ENCODE data around the gene ZNF626. TPM values are rescaled to one million over a fixed set of nuclear protein-coding genes. Genes with fewer than 3 reads are reported as not detected.
"Not testable (repeated sequence)": the region's sequence is repeated elsewhere in the genome, so short reads cannot be mapped to it uniquely, and the experiment has no call there.

The ZNF626 gene
- total RNA-seq, 2 experiments from 2014 or later, result 6.7 to 6.8 TPM

- CTCF ChIA-PET, result no interaction called here
- ATAC-seq (ENCODE audit: poor library complexity) (no peak), DNase-seq (no peak)
- Histone ChIP-seq H3K9me3 (ENCODE audit: control insufficient read depth in 1 of 2, insufficient read depth in 1 of 2, low read length in 2 of 2) (peaks cover 2 to 44% of the 10 kb centered on the region in 2 experiments), H3K4me3 (ENCODE audit: low read length) (no peak overlapping the region), H3K36me3 (ENCODE audit: insufficient read depth, low read length) (peaks cover 2% of the 10 kb centered on the region), H3K27ac (ENCODE audit: low read depth in 1 of 2, low read length in 2 of 2) (no peak overlapping the region), H3K4me1 (ENCODE audit: insufficient read depth, low read length) (peaks cover 14% of the 10 kb centered on the region), H3K27me3 (ENCODE audit: control insufficient read depth in 1 of 2, insufficient read depth in 2 of 2, low read length in 2 of 2) (no peaks in the 10 kb centered on the region)
- POLR2A ChIA-PET, result interaction anchor here (1.1 kb wide), 1 partner anchor 100 kb away, joined by 3 read pairs; the partner anchor contains the start of gene ZNF737
- TF ChIP-seq CTCF (IDR thresholded peaks at IDR 0.05), result no peak
- Mint-ChIP-seq H3K27me3 (no peaks in the 10 kb centered on the region), H3K9me3 (peaks cover 5% of the 10 kb centered on the region), H3K27ac (no peak overlapping the region), H3K36me3 (ENCODE audit: low read depth) (peaks cover 32% of the 10 kb centered on the region), H3K4me1 (ENCODE audit: low read depth) (peaks cover 39% of the 10 kb centered on the region), H3K4me3 (peak overlapping the region; percentile 57)
- intact Hi-C loops (cut with DNase I, micrococcal nuclease), result loop anchor here (5.0 to 10.0 kb wide), 5 partner anchors 98 to 1170 kb away; partner anchors contain the start of genes ZNF66 (in 2 of the 2), ZNF43 (in 1 of the 2), ZNF737 (in 1 of the 2) and ZNF85 (in 1 of the 2)
Observed at GRCh38 chr19:20664901-20665781, 3.8 kb upstream of the ZNF626 start.

GRCh38 chr19:20664475-20664874, 3.1 kb upstream of the ZNF626 start:
- H3K27ac Mint-ChIP-seq; H3K27me3 Mint-ChIP-seq; DNase-seq; ATAC-seq (ENCODE audit: poor library complexity); H3K4me3 ChIP-seq (ENCODE audit: low read length); CTCF ChIA-PET; H3K27ac ChIP-seq (ENCODE audit: low read depth in 1 of 2, low read length in 2 of 2); H3K36me3 ChIP-seq (ENCODE audit: insufficient read depth, low read length); H3K27me3 ChIP-seq (ENCODE audit: control insufficient read depth in 1 of 2, insufficient read depth in 2 of 2, low read length in 2 of 2); H3K9me3 Mint-ChIP-seq: not testable (repeated sequence)
- Histone ChIP-seq H3K4me1 (ENCODE audit: insufficient read depth, low read length) (peaks cover 19% of the 10 kb centered on the region), H3K9me3 (ENCODE audit: control insufficient read depth in 1 of 2, insufficient read depth in 1 of 2, low read length in 2 of 2) (peaks cover 8 to 49% of the 10 kb centered on the region in 2 experiments)
- H3K4me3 Mint-ChIP-seq, result peak overlapping the region; percentile 57
- H3K4me1 Mint-ChIP-seq (ENCODE audit: low read depth), result peaks cover 39% of the 10 kb centered on the region
- POLR2A ChIA-PET, result interaction anchor here (1.1 kb wide), 1 partner anchor 99 kb away, joined by 3 read pairs; the partner anchor contains the start of gene ZNF737
- intact Hi-C loops (cut with DNase I, micrococcal nuclease), result loop anchor here (5.0 to 10.0 kb wide), 5 partner anchors 97 to 1170 kb away; partner anchors contain the start of genes ZNF66 (in 2 of the 2), ZNF43 (in 1 of the 2), ZNF737 (in 1 of the 2) and ZNF85 (in 1 of the 2)
- H3K36me3 Mint-ChIP-seq (ENCODE audit: low read depth), result peaks cover 39% of the 10 kb centered on the region

- peaks cover 24 to 51% of the 10 kb centered on the region in 2 experiments for H3K9me3 ChIP-seq (ENCODE audit: control insufficient read depth in 1 of 2, insufficient read depth in 1 of 2, low read length in 2 of 2)
- no peaks in the 10 kb centered on the region for H3K27me3 Mint-ChIP-seq
- no peak for TF ChIP-seq CTCF (IDR thresholded peaks at IDR 0.05)
- H3K27ac Mint-ChIP-seq, result peak overlapping the region; percentile 32
- peaks cover 9% of the 10 kb centered on the region for H3K9me3 Mint-ChIP-seq
- ChIA-PET POLR2A (interaction anchor here (1.2 kb wide), 1 partner anchor 496 kb away, joined by 3 read pairs; the partner anchor contains the start of gene ZNF486), CTCF (no interaction called here)
- no peaks in the 10 kb centered on the region for H3K27me3 ChIP-seq (ENCODE audit: control insufficient read depth in 1 of 2, insufficient read depth in 2 of 2, low read length in 2 of 2)
- DNase-seq (no peak), ATAC-seq (ENCODE audit: poor library complexity) (no peak)
- H3K4me1 ChIP-seq (ENCODE audit: insufficient read depth, low read length), result peaks cover 19% of the 10 kb centered on the region
- peaks cover 58% of the 10 kb centered on the region for H3K36me3 Mint-ChIP-seq (ENCODE audit: low read depth)
- H3K36me3 ChIP-seq (ENCODE audit: insufficient read depth, low read length), result peaks cover 9% of the 10 kb centered on the region
- intact Hi-C loops (cut with DNase I, micrococcal nuclease), result loop anchor here (5.0 to 10.0 kb wide), 5 partner anchors 95 to 1172 kb away; partner anchors contain the start of genes ZNF66 (in 2 of the 2), ZNF43 (in 1 of the 2), ZNF737 (in 1 of the 2) and ZNF85 (in 1 of the 2)
- H3K4me3 ChIP-seq (ENCODE audit: low read length), result no peak overlapping the region
- peaks cover 55% of the 10 kb centered on the region for H3K4me1 Mint-ChIP-seq (ENCODE audit: low read depth)
- H3K4me3 Mint-ChIP-seq, result peak overlapping the region; percentile 38
- no peak overlapping the region for H3K27ac ChIP-seq (ENCODE audit: low read depth in 1 of 2, low read length in 2 of 2)
Observed at GRCh38 chr19:20662421-20663105, 1.2 kb upstream of the ZNF626 start.
